Measurements from ENCODE around the gene TUBGCP6.

- TF ChIP-seq CTCF (IDR thresholded peaks at IDR 0.05 in 4 of 5, conservative IDR thresholded peaks at IDR 0.05 in 1 of 5) (no peak), POLR2A (IDR thresholded peaks at IDR 0.05) (no peak)
Observed at GRCh38 chr22:50225200-50225969, 19.4 kb downstream of the TUBGCP6 start.

Measured in gastrocnemius medialis (tissue), 4 donors.